CD14-positive monocyte (primary cell): ENCODE results near the gene NFE2. TPM values are rescaled to one million over a fixed set of nuclear protein-coding genes. Genes with fewer than 3 reads are reported as not detected.
A peak's percentile ranks its signal among the peaks of the same experiment; 100 is the strongest.

Source experiments
- DNase-seq, 3 donors: peaks; one replicate each; pipeline ENCODE4 v3.0.0-alpha.2; 2011 to 2022
- H2AFZ ChIP-seq: 2 replicates; pipeline ENCODE4 v1.6.0; 2012; ENCODE audit warnings: mild to moderate bottlenecking, low read depth, low read length, inconsistent platforms; ENCODE audit not compliant: insufficient read depth, poor library complexity, severe bottlenecking
- H3K27ac ChIP-seq, 2 donors: 1 replicate in 1 of 2; 2 replicates in 1 of 2; pipeline ENCODE4 v1.5.1; 2012 to 2013; ENCODE audit warnings: low read length in 2 of 2, control low read depth in 1 of 2, inconsistent platforms in 1 of 2, low read depth in 1 of 2, mild to moderate bottlenecking in 1 of 2
- H3K27me3 ChIP-seq, 2 donors: one replicate each; pipeline versions ENCODE4 v1.6.0 to v1.6.1; 2011 to 2013; ENCODE audit warnings: low read length in 2 of 2; ENCODE audit not compliant: control insufficient read depth in 2 of 2, insufficient read depth in 2 of 2
- H3K36me3 ChIP-seq, 2 donors: replicated peaks in 1 of 2; 1 replicate in 1 of 2; 2 replicates in 1 of 2; pipeline versions ENCODE4 v1.5.1 to v1.6.1; 2012 to 2013; ENCODE audit warnings: low read length in 2 of 2, control low read depth in 1 of 2, inconsistent platforms in 1 of 2, mild to moderate bottlenecking in 1 of 2; ENCODE audit not compliant: insufficient read depth in 2 of 2, control insufficient read depth in 1 of 2
- H3K4me1 ChIP-seq, 2 donors: 1 replicate in 1 of 2; 2 replicates in 1 of 2; pipeline versions ENCODE4 v1.5.1 to v1.6.1; 2012 to 2013; ENCODE audit warnings: low read length in 2 of 2, control low read depth in 1 of 2, inconsistent platforms in 1 of 2, mild to moderate bottlenecking in 1 of 2, moderate library complexity in 1 of 2; ENCODE audit not compliant: insufficient read depth in 2 of 2, control insufficient read depth in 1 of 2
- H3K4me2 ChIP-seq: replicated peaks from 2 replicates; pipeline ENCODE3; 2012; ENCODE audit warnings: low read length, moderate library complexity, mild to moderate bottlenecking; ENCODE audit not compliant: poor library complexity, severe bottlenecking; ENCODE audit errors: extremely low read depth
- H3K4me3 ChIP-seq, 3 experiments: fragments of 200-600 bp in 1 of 3; sonication (generic) in 1 of 3; replicated peaks in 1 of 3; 1 replicate in 2 of 3; 2 replicates in 1 of 3; pipeline ENCODE4 v1.5.1; 2011 to 2013; ENCODE audit warnings: low read length in 3 of 3, mild to moderate bottlenecking in 3 of 3, control low read depth in 2 of 3, low read depth in 2 of 3, inconsistent platforms in 1 of 3, moderate library complexity in 1 of 3
- H3K79me2 ChIP-seq: 2 replicates; pipeline ENCODE4 v1.6.0; 2012; ENCODE audit warnings: mild to moderate bottlenecking, control low read depth, inconsistent platforms, low read length, moderate library complexity; ENCODE audit not compliant: insufficient read depth
- H3K9ac ChIP-seq: 2 replicates; pipeline ENCODE4 v1.6.0; 2017; ENCODE audit warnings: low read length, mild to moderate bottlenecking; ENCODE audit not compliant: insufficient read depth, poor library complexity, severe bottlenecking
- H3K9me3 ChIP-seq, 2 donors: replicated peaks in 1 of 2; 1 replicate in 1 of 2; 2 replicates in 1 of 2; pipeline versions ENCODE4 v1.5.1 to v1.6.1; 2012 to 2013; ENCODE audit warnings: low read length in 2 of 2, control low read depth in 1 of 2; ENCODE audit not compliant: control insufficient read depth in 1 of 2, insufficient read depth in 1 of 2
- H4K20me1 ChIP-seq: 2 replicates; pipeline ENCODE4 v1.6.0; 2012; ENCODE audit warnings: mild to moderate bottlenecking, low read length, control low read depth, moderate library complexity; ENCODE audit not compliant: insufficient read depth
- H3K27ac Mint-ChIP-seq, 7 donors: one replicate each; pipeline ENCODE4 v1.8.0; 2020; ENCODE audit warnings: mild to moderate bottlenecking in 7 of 7, mixed read lengths in 7 of 7, moderate library complexity in 6 of 7, inconsistent platforms in 2 of 7
- H3K27me3 Mint-ChIP-seq, 3 donors: one replicate each; pipeline ENCODE4 v1.8.0; 2021 to 2022; ENCODE audit warnings: low read depth in 3 of 3, mild to moderate bottlenecking in 3 of 3, mixed read lengths in 3 of 3, moderate library complexity in 3 of 3, inconsistent platforms in 1 of 3
- H3K36me3 Mint-ChIP-seq, 2 donors: one replicate each; pipeline ENCODE4 v1.8.0; 2020; ENCODE audit warnings: mixed read lengths in 2 of 2, inconsistent platforms in 1 of 2, mild to moderate bottlenecking in 1 of 2
- H3K4me1 Mint-ChIP-seq: one replicate; pipeline ENCODE4 v1.8.0; 2020; ENCODE audit warnings: mild to moderate bottlenecking, mixed read lengths
- H3K4me3 Mint-ChIP-seq, 2 donors: one replicate each; pipeline ENCODE4 v1.8.0; 2020; ENCODE audit warnings: mild to moderate bottlenecking in 2 of 2, mixed read lengths in 2 of 2, moderate library complexity in 1 of 2
- H3K9me3 Mint-ChIP-seq, 7 donors: one replicate each; pipeline ENCODE4 v1.8.0; 2020 to 2022; ENCODE audit warnings: mixed read lengths in 7 of 7, mild to moderate bottlenecking in 6 of 7, moderate library complexity in 6 of 7, inconsistent platforms in 2 of 7
- WGBS: methylation state at CpG from one replicate; pipeline ENCODE4 v1.1.5; 2013; ENCODE audit warnings: missing lambda C conversion rate; ENCODE audit not compliant: insufficient coverage; 5-methylcytosine and 5-hydroxymethylcytosine counted together
- intact Hi-C, 2 donors: fragments of 100-400 bp; cut with micrococcal nuclease; formaldehyde crosslinking; loops; one replicate each; pipeline versions ENCODE4 v1.15.0 to v1.15.1; 2023
- polyA plus RNA-seq, 3 donors: library from polyadenylated mRNA; depleted of rRNA in 1 of 3; unstranded in 2 of 3; stranded (reverse) in 1 of 3; fragments of 300-500 nt in 2 of 3; fragments of >200 nt in 1 of 3; fragmentation: Illumina TruSeq in 2 of 3; gene quantifications; 1 replicate in 2 of 3; 2 replicates in 1 of 3; pipeline ENCODE4 v1.2.3, GENCODE V29; 2012 to 2021
- TF ChIP-seq, protein P1 (sequence below): fragments of 200-600 bp; IDR thresholded peaks from one replicate; pipeline ENCODE4 v1.8.0; 2022; ENCODE audit warnings: antibody characterized with exemption, mild to moderate bottlenecking

The NFE2 gene
- polyA plus RNA-seq, 3 donors = 79.5 to 157 (median 95.6) TPM

DNA sequence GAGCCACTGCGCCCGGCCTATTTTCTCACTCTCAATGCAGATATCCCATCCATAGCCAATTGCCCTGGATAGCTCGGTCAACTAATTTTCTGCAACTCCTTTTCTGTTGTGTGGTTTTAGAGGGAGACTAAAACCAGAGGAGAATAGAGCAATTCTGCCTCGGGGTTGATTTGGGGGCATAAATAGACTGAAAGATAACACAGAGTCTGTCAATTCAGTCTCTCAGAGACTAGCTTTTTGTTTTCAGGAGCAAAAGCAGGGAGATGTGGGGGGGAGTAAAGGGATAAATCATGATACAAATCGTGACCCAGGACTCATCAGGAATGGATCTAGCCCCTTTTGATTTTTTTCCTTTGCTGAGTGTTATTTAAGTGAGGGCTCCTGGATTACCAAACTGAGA lies 30.6 kb upstream of the NFE2 start:
- H3K27ac ChIP-seq = peak overlapping the region in 1 of 2 donors; percentile 76
- no peaks in the 10 kb centered on the region for H3K27me3 ChIP-seq
- peaks cover 94% of the 10 kb centered on the region for H3K79me2 ChIP-seq
- Mint-ChIP-seq H3K9me3 (no peaks in the 10 kb centered on the region), H3K27me3 (no peaks in the 10 kb centered on the region), H3K4me3 (no peak overlapping the region), H3K4me1 (peaks cover 59% of the 10 kb centered on the region), H3K36me3 (peaks cover 2 to 11% of the 10 kb centered on the region in 2 donors), H3K27ac (peak overlapping the region; percentile 31 to 78 (median 73))
- no peaks in the 10 kb centered on the region for H3K9me3 ChIP-seq
- TF ChIP-seq, protein P1, sequence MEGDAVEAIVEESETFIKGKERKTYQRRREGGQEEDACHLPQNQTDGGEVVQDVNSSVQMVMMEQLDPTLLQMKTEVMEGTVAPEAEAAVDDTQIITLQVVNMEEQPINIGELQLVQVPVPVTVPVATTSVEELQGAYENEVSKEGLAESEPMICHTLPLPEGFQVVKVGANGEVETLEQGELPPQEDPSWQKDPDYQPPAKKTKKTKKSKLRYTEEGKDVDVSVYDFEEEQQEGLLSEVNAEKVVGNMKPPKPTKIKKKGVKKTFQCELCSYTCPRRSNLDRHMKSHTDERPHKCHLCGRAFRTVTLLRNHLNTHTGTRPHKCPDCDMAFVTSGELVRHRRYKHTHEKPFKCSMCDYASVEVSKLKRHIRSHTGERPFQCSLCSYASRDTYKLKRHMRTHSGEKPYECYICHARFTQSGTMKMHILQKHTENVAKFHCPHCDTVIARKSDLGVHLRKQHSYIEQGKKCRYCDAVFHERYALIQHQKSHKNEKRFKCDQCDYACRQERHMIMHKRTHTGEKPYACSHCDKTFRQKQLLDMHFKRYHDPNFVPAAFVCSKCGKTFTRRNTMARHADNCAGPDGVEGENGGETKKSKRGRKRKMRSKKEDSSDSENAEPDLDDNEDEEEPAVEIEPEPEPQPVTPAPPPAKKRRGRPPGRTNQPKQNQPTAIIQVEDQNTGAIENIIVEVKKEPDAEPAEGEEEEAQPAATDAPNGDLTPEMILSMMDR = no peak
- H3K4me1 ChIP-seq = peaks cover 55 to 63% of the 10 kb centered on the region in 2 donors
- no peak overlapping the region for H2AFZ ChIP-seq
- intact Hi-C loops = loop anchor here in 1 of 2 donors (5.0 kb wide), 1 partner anchor 34 kb away; no protein-coding TSS in a partner anchor
- H3K36me3 ChIP-seq = no peaks in the 10 kb centered on the region
- peak overlapping the region in 1 of 3 experiments; percentile 14 for H3K4me3 ChIP-seq
- no peak for DNase-seq
- 76% methylated on average over 2 of the region's 5 CpGs for WGBS
- H4K20me1 ChIP-seq = peaks cover 8% of the 10 kb centered on the region
- H3K4me2 ChIP-seq = peak overlapping the region; percentile 26
- H3K9ac ChIP-seq = peak overlapping the region; percentile 21

DNA sequence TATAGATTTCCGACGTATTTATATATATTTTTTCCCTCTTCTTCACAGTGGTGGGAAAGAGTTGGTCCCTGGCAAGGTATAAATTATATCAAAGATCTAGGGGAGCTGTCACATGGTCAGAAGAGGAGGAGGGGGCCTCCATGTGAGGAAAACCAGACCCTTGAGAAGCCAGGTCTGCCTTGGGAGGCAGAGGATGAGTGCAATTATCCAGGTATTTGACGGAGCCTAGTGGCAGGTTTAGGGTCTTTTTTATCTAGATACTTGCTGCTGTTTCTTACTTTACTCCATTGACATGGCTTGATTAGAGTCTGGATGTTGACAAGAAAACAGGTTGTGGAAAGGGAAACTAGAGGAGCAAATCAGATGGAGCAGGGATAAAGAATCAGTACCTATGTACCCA lies 29.6 kb upstream of the NFE2 start:
- Histone ChIP-seq H3K79me2 (peaks cover 91% of the 10 kb centered on the region), H3K9ac (peak overlapping the region; percentile 21), H3K4me2 (peak overlapping the region; percentile 26), H3K27ac (peak overlapping the region in 1 of 2 donors; percentile 76), H4K20me1 (peaks cover 8% of the 10 kb centered on the region), H3K4me3 (peak overlapping the region in 1 of 3 experiments; percentile 14), H3K9me3 (no peaks in the 10 kb centered on the region), H2AFZ (no peak overlapping the region), H3K4me1 (peaks cover 62 to 72% of the 10 kb centered on the region in 2 donors), H3K27me3 (no peaks in the 10 kb centered on the region), H3K36me3 (no peaks in the 10 kb centered on the region)
- TF ChIP-seq, protein P1 = no peak
- H3K4me3 Mint-ChIP-seq = no peak overlapping the region
- peaks cover 63% of the 10 kb centered on the region for H3K4me1 Mint-ChIP-seq
- intact Hi-C loops = loop anchor here in 1 of 2 donors (5.0 kb wide), 1 partner anchor 33 kb away; no protein-coding TSS in a partner anchor
- WGBS = no CpG with 5 or more reads among the region's 3 CpGs
- DNase-seq = no peak
- H3K36me3 Mint-ChIP-seq = peaks cover 0 to 11% of the 10 kb centered on the region in 2 donors
- H3K27me3 Mint-ChIP-seq = no peaks in the 10 kb centered on the region
- H3K27ac Mint-ChIP-seq = peak overlapping the region in 6 of 7 donors; percentile 3 to 77 (median 53)
- H3K9me3 Mint-ChIP-seq = no peaks in the 10 kb centered on the region
